OCI-LY7 (cell line): ENCODE data around the gene SMIM44. TPM values are rescaled to one million over a fixed set of nuclear protein-coding genes. Genes with fewer than 3 reads are reported as not detected.
"Not testable (repeated sequence)": the region's sequence is repeated elsewhere in the genome, so short reads cannot be mapped to it uniquely, and the experiment has no call there.

ENCODE experiments used
- BruUV-seq: library from RNA; stranded (reverse); fragments of 400-500 nt; replicated peaks from 2 replicates; lab custom pipeline; 2021; lab: Mats Ljungman, UMichigan
- CTCF ChIA-PET: fragments of 300-600 bp; sonication (Branson Sonifier 250); formaldehyde crosslinking; loops from one replicate; lab custom pipeline; 2022; ENCODE audit warnings: antibody characterized with exemption; ENCODE audit not compliant: unreplicated experiment; lab: Charles Lee
- POLR2A ChIA-PET: fragments of 300-600 bp; sonication (Branson Sonifier 250); formaldehyde crosslinking; loops from one replicate; lab custom pipeline; 2022; ENCODE audit warnings: antibody characterized with exemption; lab: Charles Lee
- DNase-seq: peaks from one replicate; pipeline ENCODE4 v3.0.0-alpha.2; 2015; ENCODE audit warnings: low spot score
- H2AFZ ChIP-seq: fragments of 200-600 bp; sonication (generic), shearing (Covaris generic); 2 replicates; pipeline ENCODE4 v1.6.1; 2014; ENCODE audit warnings: mild to moderate bottlenecking, antibody characterized with exemption, low read length, moderate library complexity
- H3K27ac ChIP-seq: fragments of 200-600 bp; sonication (generic); 2 replicates; pipeline ENCODE4 v1.5.1; 2014; ENCODE audit warnings: mixed run types, low read depth, mild to moderate bottlenecking, moderate library complexity, low read length, inconsistent platforms; ENCODE audit not compliant: poor library complexity, severe bottlenecking
- H3K36me3 ChIP-seq: fragments of 200-600 bp; sonication (generic); 2 replicates; pipeline ENCODE4 v1.6.1; 2014; ENCODE audit warnings: mild to moderate bottlenecking, antibody characterized with exemption, low read length, moderate library complexity, mixed read lengths; ENCODE audit not compliant: insufficient read depth
- H3K4me1 ChIP-seq: fragments of 200-600 bp; sonication (generic); 2 replicates; pipeline ENCODE4 v1.5.1; 2014; ENCODE audit warnings: mild to moderate bottlenecking, low read length; ENCODE audit not compliant: insufficient read depth, poor library complexity, severe bottlenecking
- H3K4me2 ChIP-seq: fragments of 200-600 bp; sonication (generic); 2 replicates; pipeline ENCODE4 v1.6.1; 2014; ENCODE audit warnings: mild to moderate bottlenecking, low read length
- H3K4me3 ChIP-seq: fragments of 200-600 bp; sonication (generic); 2 replicates; pipeline ENCODE4 v1.5.1; 2014; ENCODE audit warnings: mild to moderate bottlenecking, low read depth, low read length; ENCODE audit not compliant: poor library complexity, severe bottlenecking
- H3K79me2 ChIP-seq: fragments of 200-600 bp; sonication (generic); 2 replicates; pipeline ENCODE4 v1.6.1; 2016; ENCODE audit warnings: low read depth, mild to moderate bottlenecking, low read length, moderate library complexity, mixed read lengths; ENCODE audit not compliant: insufficient read depth
- H3K9me2 ChIP-seq: fragments of 200-600 bp; sonication (generic); 2 replicates; pipeline ENCODE4 v1.6.1; 2016; ENCODE audit warnings: mild to moderate bottlenecking, low read length, mixed read lengths; ENCODE audit not compliant: insufficient read depth
- H3K9me3 ChIP-seq: fragments of 200-600 bp; sonication (generic); 2 replicates; pipeline ENCODE4 v1.6.1; 2014; ENCODE audit warnings: mild to moderate bottlenecking, mixed run types, low read length, mixed read lengths
- H4K20me1 ChIP-seq: fragments of 200-600 bp; sonication (generic); 2 replicates; pipeline ENCODE4 v1.6.1; 2014; ENCODE audit warnings: mild to moderate bottlenecking, antibody characterized with exemption, low read length, moderate library complexity, mixed read lengths; ENCODE audit not compliant: insufficient read depth
- EZH2phosphoT487 ChIP-seq: fragments of 200-600 bp; sonication (generic); IDR thresholded peaks from 2 replicates; pipeline ENCODE4 v1.6.1; 2018; ENCODE audit warnings: low read depth, borderline replicate concordance, mild to moderate bottlenecking, mixed run types, antibody characterized with exemption, low read length, moderate library complexity, mixed read lengths
- intact Hi-C: fragments of 100-400 bp; cut with micrococcal nuclease; formaldehyde crosslinking; loops from one replicate; pipeline ENCODE4 v1.10.0; 2022; ENCODE audit not compliant: unreplicated experiment
- total RNA-seq, 2 experiments: library from RNA; depleted of rRNA in 1 of 2; stranded (reverse); fragments of >200 nt in 1 of 2; shearing (Covaris generic) in 1 of 2; gene quantifications; 2 replicates each; pipeline ENCODE4 v1.2.3, GENCODE V29; 2014 to 2022
- TF ChIP-seq, protein P1 (sequence below): fragments of 200-600 bp; sonication (generic); conservative IDR thresholded peaks from 2 replicates; pipeline ENCODE4 v1.5.1; 2014; ENCODE audit warnings: mild to moderate bottlenecking, antibody characterized with exemption, low read length, moderate library complexity, mixed read lengths

SMIM44 gene
- total RNA-seq, 2 experiments from 2014 or later = not detected

DNA sequence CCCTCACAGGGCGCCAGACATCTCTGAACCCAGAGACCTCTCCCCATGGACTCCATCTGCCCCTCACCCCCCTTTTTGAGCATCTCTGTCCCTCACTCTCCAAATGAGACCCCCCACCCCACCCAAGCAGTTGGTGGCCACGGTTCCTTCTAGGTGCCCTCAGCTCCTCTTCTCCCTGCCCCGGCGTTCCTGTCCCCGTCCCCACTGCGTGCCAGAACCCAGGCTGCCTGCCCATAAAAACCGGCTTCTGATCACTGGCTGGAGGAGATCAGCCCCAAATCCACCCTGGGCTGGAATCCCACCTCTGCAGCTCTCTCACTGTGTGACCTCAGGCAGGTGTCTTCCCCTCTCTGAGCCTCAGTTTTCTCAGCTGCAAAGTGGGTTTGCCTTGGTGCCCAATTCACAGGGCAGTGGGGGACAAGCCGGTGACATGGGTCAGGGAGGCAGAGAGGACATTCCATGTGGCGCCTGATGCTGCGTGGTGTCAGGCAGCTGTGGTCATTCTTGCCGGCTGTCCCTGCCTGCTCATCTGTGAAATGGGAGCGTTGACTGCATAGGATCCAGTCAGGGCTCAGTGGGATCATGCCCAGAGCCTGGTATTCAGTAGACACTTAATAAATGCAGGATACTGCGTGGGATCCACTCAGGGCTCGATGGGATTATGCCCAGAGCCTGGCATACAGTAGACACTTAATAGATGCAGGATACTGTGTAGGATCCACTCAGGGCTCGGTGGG, 28.4 kb downstream of the SMIM44 start:
- no peak for TF ChIP-seq EZH2phosphoT487
- TF ChIP-seq, protein P1, sequence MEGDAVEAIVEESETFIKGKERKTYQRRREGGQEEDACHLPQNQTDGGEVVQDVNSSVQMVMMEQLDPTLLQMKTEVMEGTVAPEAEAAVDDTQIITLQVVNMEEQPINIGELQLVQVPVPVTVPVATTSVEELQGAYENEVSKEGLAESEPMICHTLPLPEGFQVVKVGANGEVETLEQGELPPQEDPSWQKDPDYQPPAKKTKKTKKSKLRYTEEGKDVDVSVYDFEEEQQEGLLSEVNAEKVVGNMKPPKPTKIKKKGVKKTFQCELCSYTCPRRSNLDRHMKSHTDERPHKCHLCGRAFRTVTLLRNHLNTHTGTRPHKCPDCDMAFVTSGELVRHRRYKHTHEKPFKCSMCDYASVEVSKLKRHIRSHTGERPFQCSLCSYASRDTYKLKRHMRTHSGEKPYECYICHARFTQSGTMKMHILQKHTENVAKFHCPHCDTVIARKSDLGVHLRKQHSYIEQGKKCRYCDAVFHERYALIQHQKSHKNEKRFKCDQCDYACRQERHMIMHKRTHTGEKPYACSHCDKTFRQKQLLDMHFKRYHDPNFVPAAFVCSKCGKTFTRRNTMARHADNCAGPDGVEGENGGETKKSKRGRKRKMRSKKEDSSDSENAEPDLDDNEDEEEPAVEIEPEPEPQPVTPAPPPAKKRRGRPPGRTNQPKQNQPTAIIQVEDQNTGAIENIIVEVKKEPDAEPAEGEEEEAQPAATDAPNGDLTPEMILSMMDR = no peak
- no peaks in the 10 kb centered on the region for H3K79me2 ChIP-seq
- H3K4me2 ChIP-seq = no peak overlapping the region
- H3K36me3 ChIP-seq = no peaks in the 10 kb centered on the region
- H2AFZ ChIP-seq = no peak overlapping the region
- no peaks in the 10 kb centered on the region for H3K9me3 ChIP-seq
- DNase-seq = no peak
- H3K4me1 ChIP-seq = no peaks in the 10 kb centered on the region
- ChIA-PET CTCF (no interaction called here), POLR2A (no interaction called here)
- H3K9me2 ChIP-seq = no peaks in the 10 kb centered on the region
- no peak overlapping the region for H3K27ac ChIP-seq
- intact Hi-C loops = no loop called here
- no peaks in the 10 kb centered on the region for H4K20me1 ChIP-seq
- no peak overlapping the region for H3K4me3 ChIP-seq
- BruUV-seq = no TSS peak

DNA sequence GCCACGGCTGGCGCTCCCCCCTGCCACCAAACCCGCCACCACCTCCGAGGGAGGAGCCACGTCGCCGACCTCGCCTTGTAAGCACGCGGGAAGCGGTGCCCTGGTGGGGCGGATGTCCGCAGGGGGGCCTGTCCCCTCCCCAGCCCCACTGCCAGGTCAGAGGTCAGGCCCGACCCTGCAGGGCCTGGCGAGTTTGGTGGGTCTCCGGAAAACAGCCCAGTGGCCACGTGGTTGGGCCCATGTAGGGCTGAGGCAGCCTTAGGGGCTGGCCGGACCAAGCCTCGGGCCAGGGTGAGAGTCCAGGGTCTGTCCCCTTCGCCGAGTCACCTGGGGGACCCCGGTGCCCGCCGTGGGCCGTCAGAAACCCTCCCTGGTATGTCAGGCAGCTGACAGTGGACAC, 29.4 kb downstream of the SMIM44 start:
- H4K20me1 ChIP-seq = no peaks in the 10 kb centered on the region
- intact Hi-C loops = no loop called here
- POLR2A ChIA-PET = no interaction called here

DNA sequence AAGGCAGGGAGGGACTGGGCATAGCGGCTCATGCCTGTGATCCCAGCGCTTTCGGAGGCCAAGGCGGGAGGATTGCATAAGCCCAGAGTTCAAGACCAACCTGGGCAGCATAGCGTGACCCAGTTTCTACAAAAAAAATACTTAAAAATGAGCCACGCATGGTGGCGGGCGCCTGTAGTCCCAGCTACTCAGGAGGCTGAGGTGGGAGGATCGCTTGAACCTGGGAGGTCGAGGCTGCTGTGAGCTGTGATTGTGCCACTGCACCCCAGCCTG, 30.4 kb downstream of the SMIM44 start:
- H3K4me1 ChIP-seq, POLR2A ChIA-PET, H3K79me2 ChIP-seq, H3K4me2 ChIP-seq, H4K20me1 ChIP-seq, DNase-seq, H2AFZ ChIP-seq, H3K4me3 ChIP-seq, BruUV-seq, CTCF ChIA-PET, intact Hi-C loops, H3K27ac ChIP-seq, H3K36me3 ChIP-seq, H3K9me3 ChIP-seq, H3K9me2 ChIP-seq: not testable (repeated sequence)

More for the DNA sequence above, 29.4 kb downstream of the SMIM44 start:
- H3K9me2 ChIP-seq = no peaks in the 10 kb centered on the region
- no peaks in the 10 kb centered on the region for H3K36me3 ChIP-seq
- no peaks in the 10 kb centered on the region for H3K79me2 ChIP-seq
- H3K4me3 ChIP-seq = no peak overlapping the region
- TF ChIP-seq EZH2phosphoT487 = no peak
- TF ChIP-seq, protein P1 = no peak
- DNase-seq = no peak
- H2AFZ ChIP-seq = no peak overlapping the region
- H3K9me3 ChIP-seq = no peaks in the 10 kb centered on the region
- no TSS peak for BruUV-seq
- no peak overlapping the region for H3K4me2 ChIP-seq
- no peak overlapping the region for H3K27ac ChIP-seq
- CTCF ChIA-PET = no interaction called here
- no peaks in the 10 kb centered on the region for H3K4me1 ChIP-seq
